Stomach (tissue), 4 donors: ENCODE data around the gene OR6B1.

Experiments used
- CTCF ChIP-seq, 7 experiments: fragments of 450-650 bp in 4 of 7; fragments of 200-600 bp in 3 of 7; sonication (generic) in 3 of 7; IDR thresholded peaks; one replicate each; pipeline ENCODE4 v1.5.1; 2016 to 2019; ENCODE audit warnings: antibody characterized with exemption in 7 of 7, control low read depth in 2 of 7, mild to moderate bottlenecking in 1 of 7
- POLR2AphosphoS5 ChIP-seq, 3 donors: sonication (generic); formaldehyde crosslinking; IDR thresholded peaks; one replicate each; pipeline ENCODE4 v1.6.1; 2016; ENCODE audit warnings: antibody characterized with exemption in 3 of 3

GRCh38 chr7:143987513-143987912 is 12.6 kb upstream of the OR6B1 start:
- TF ChIP-seq CTCF (IDR thresholded peaks at IDR 0.05) (no peak), POLR2AphosphoS5 (IDR thresholded peaks at IDR 0.05) (no peak)
